GM12878 (cell line): ENCODE measurements around the gene TMEM135.

Experiments used
- CHD2 ChIP-seq: IDR thresholded peaks from 2 replicates; pipeline ENCODE4 v1.6.1; 2011; ENCODE audit warnings: low read depth, low read length, improper control_type of control experiment, borderline replicate concordance
- CREB1 ChIP-seq: IDR thresholded peaks from 2 replicates; pipeline ENCODE4 v1.6.1; 2012; ENCODE audit warnings: low read depth, mild to moderate bottlenecking, inconsistent platforms
- RAD21 ChIP-seq: IDR thresholded peaks from 2 replicates; pipeline ENCODE4 v1.6.1; 2011; ENCODE audit warnings: mild to moderate bottlenecking, low read depth, low read length, moderate library complexity; ENCODE audit not compliant: insufficient read depth
- SIN3A ChIP-seq: IDR thresholded peaks from 2 replicates; pipeline ENCODE4 v1.6.1; 2012; ENCODE audit warnings: low read depth, low read length, improper control_type of control experiment
- TAF1 ChIP-seq: IDR thresholded peaks from 2 replicates; pipeline ENCODE4 v1.6.1; 2011; ENCODE audit warnings: mild to moderate bottlenecking, low read depth, low read length, borderline replicate concordance
- TF ChIP-seq, protein P1 (sequence below), 3 experiments: IDR thresholded peaks in 2 of 3; conservative IDR thresholded peaks in 1 of 3; 2 replicates each; pipeline ENCODE4 v1.5.1; 2011; ENCODE audit warnings: low read depth in 3 of 3, low read length in 3 of 3, mild to moderate bottlenecking in 3 of 3, control low read depth in 2 of 3, moderate library complexity in 2 of 3, inconsistent platforms in 1 of 3, mixed read lengths in 1 of 3; ENCODE audit not compliant: control insufficient read depth in 2 of 3, insufficient read depth in 1 of 3; ENCODE audit errors: extremely low read depth in 1 of 3
- TF ChIP-seq, protein P2 (sequence below): IDR thresholded peaks from 2 replicates; pipeline ENCODE4 v1.6.1; 2011; ENCODE audit warnings: mild to moderate bottlenecking, low read depth, low read length, moderate library complexity; ENCODE audit not compliant: insufficient replicate concordance
- TF ChIP-seq, protein P3 (sequence below): fragments of 450-650 bp; formaldehyde crosslinking; IDR thresholded peaks from 2 replicates; pipeline ENCODE4 v1.5.0; 2022; ENCODE audit warnings: mild to moderate bottlenecking, missing genetic modification characterization
- TF ChIP-seq, protein P4 (sequence below): fragments of 450-650 bp; IDR thresholded peaks from 2 replicates; pipeline ENCODE4 v1.6.1; 2017; ENCODE audit warnings: low read depth, mild to moderate bottlenecking, moderate library complexity
- TF ChIP-seq, protein P5 (sequence below): IDR thresholded peaks from 2 replicates; pipeline ENCODE4 v1.6.1; 2012; ENCODE audit warnings: low read depth, low read length, improper control_type of control experiment

DNA sequence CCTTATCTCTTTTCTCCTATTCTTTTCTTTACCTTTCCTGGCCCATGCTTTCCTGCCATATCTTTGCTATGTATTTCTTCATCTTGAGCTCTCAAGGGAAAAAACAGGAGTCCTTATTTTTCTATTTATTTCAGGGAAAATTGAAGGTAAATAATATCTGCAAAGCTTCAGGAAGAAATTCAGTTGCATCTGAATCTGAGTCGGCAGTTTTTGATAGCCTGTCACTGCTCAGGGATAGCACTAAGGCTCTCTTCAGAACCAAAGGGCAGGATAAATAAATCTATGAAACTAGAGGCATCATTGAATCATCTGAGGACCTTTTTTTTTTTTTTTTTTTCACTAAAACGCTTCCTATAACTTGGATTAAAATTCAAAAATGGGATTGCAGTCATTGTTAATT lies 288.9 kb downstream of the TMEM135 start:
- TF ChIP-seq CREB1 = no peak
- TF ChIP-seq, protein P1, sequence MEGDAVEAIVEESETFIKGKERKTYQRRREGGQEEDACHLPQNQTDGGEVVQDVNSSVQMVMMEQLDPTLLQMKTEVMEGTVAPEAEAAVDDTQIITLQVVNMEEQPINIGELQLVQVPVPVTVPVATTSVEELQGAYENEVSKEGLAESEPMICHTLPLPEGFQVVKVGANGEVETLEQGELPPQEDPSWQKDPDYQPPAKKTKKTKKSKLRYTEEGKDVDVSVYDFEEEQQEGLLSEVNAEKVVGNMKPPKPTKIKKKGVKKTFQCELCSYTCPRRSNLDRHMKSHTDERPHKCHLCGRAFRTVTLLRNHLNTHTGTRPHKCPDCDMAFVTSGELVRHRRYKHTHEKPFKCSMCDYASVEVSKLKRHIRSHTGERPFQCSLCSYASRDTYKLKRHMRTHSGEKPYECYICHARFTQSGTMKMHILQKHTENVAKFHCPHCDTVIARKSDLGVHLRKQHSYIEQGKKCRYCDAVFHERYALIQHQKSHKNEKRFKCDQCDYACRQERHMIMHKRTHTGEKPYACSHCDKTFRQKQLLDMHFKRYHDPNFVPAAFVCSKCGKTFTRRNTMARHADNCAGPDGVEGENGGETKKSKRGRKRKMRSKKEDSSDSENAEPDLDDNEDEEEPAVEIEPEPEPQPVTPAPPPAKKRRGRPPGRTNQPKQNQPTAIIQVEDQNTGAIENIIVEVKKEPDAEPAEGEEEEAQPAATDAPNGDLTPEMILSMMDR (IDR thresholded peaks at IDR 0.05 in 2 of 3, conservative IDR thresholded peaks at IDR 0.05 in 1 of 3; ENCODE audit: control insufficient read depth in 2 of 3, extremely low read depth in 1 of 3, insufficient read depth in 1 of 3, low read depth in 3 of 3, low read length in 3 of 3) = no peak
- TF ChIP-seq RAD21 = no peak
- TF ChIP-seq, protein P2, sequence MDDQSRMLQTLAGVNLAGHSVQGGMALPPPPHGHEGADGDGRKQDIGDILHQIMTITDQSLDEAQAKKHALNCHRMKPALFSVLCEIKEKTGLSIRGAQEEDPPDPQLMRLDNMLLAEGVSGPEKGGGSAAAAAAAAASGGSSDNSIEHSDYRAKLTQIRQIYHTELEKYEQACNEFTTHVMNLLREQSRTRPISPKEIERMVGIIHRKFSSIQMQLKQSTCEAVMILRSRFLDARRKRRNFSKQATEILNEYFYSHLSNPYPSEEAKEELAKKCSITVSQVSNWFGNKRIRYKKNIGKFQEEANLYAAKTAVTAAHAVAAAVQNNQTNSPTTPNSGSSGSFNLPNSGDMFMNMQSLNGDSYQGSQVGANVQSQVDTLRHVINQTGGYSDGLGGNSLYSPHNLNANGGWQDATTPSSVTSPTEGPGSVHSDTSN = no peak
- TF ChIP-seq SIN3A = no peak
- TF ChIP-seq, protein P3, sequence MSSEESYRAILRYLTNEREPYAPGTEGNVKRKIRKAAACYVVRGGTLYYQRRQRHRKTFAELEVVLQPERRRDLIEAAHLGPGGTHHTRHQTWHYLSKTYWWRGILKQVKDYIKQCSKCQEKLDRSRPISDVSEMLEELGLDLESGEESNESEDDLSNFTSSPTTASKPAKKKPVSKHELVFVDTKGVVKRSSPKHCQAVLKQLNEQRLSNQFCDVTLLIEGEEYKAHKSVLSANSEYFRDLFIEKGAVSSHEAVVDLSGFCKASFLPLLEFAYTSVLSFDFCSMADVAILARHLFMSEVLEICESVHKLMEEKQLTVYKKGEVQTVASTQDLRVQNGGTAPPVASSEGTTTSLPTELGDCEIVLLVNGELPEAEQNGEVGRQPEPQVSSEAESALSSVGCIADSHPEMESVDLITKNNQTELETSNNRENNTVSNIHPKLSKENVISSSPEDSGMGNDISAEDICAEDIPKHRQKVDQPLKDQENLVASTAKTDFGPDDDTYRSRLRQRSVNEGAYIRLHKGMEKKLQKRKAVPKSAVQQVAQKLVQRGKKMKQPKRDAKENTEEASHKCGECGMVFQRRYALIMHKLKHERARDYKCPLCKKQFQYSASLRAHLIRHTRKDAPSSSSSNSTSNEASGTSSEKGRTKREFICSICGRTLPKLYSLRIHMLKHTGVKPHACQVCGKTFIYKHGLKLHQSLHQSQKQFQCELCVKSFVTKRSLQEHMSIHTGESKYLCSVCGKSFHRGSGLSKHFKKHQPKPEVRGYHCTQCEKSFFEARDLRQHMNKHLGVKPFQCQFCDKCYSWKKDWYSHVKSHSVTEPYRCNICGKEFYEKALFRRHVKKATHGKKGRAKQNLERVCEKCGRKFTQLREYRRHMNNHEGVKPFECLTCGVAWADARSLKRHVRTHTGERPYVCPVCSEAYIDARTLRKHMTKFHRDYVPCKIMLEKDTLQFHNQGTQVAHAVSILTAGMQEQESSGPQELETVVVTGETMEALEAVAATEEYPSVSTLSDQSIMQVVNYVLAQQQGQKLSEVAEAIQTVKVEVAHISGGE (CRISPR knock-in tag) = no peak
- TF ChIP-seq, protein P4, sequence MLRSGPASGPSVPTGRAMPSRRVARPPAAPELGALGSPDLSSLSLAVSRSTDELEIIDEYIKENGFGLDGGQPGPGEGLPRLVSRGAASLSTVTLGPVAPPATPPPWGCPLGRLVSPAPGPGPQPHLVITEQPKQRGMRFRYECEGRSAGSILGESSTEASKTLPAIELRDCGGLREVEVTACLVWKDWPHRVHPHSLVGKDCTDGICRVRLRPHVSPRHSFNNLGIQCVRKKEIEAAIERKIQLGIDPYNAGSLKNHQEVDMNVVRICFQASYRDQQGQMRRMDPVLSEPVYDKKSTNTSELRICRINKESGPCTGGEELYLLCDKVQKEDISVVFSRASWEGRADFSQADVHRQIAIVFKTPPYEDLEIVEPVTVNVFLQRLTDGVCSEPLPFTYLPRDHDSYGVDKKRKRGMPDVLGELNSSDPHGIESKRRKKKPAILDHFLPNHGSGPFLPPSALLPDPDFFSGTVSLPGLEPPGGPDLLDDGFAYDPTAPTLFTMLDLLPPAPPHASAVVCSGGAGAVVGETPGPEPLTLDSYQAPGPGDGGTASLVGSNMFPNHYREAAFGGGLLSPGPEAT = no peak
- TF ChIP-seq, protein P5, sequence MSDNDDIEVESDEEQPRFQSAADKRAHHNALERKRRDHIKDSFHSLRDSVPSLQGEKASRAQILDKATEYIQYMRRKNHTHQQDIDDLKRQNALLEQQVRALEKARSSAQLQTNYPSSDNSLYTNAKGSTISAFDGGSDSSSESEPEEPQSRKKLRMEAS = no peak
- TF ChIP-seq TAF1 = no peak
- TF ChIP-seq CHD2 = no peak
